ENCODE data around the gene PLXNA2. TPM values are rescaled to one million over a fixed set of nuclear protein-coding genes. Genes with fewer than 3 reads are reported as not detected.

PLXNA2 gene
- total and polyA plus RNA-seq, 9 donors, result 17.8 to 43.3 (median 35.1) TPM

GRCh38 chr1:208074353-208074752 is 169.8 kb downstream of the PLXNA2 start:
- Histone ChIP-seq H3K27me3 (ENCODE audit: control insufficient read depth, insufficient read depth, low read length) (no peaks in the 10 kb centered on the region), H3K27ac (ENCODE audit: low read length) (no peak overlapping the region), H3K4me3 (ENCODE audit: low read length) (no peak overlapping the region), H3K9me3 (replicated peaks; ENCODE audit: control insufficient read depth, low read depth, low read length) (no peaks in the 10 kb centered on the region), H3K4me1 (ENCODE audit: control insufficient read depth, insufficient read depth, low read length) (peaks cover 31% of the 10 kb centered on the region), H3K36me3 (ENCODE audit: control insufficient read depth, insufficient read depth, low read length) (peaks cover 49% of the 10 kb centered on the region)
- DNase-seq, result no peak
- 29% methylated on average over 4 of the region's 6 CpGs for WGBS (ENCODE audit: insufficient coverage)

GRCh38 chr1:208071435-208072031 is 172.7 kb downstream of the PLXNA2 start:
- Histone ChIP-seq H3K36me3 (ENCODE audit: control insufficient read depth, insufficient read depth, low read length) (peaks cover 45% of the 10 kb centered on the region), H3K4me1 (ENCODE audit: control insufficient read depth, insufficient read depth, low read length) (peaks cover 9% of the 10 kb centered on the region), H3K27ac (ENCODE audit: low read length) (no peak overlapping the region), H3K9me3 (replicated peaks; ENCODE audit: control insufficient read depth, low read depth, low read length) (no peaks in the 10 kb centered on the region), H3K27me3 (ENCODE audit: control insufficient read depth, insufficient read depth, low read length) (no peaks in the 10 kb centered on the region), H3K4me3 (ENCODE audit: low read length) (no peak overlapping the region)
- DNase-seq, result no peak
- WGBS (ENCODE audit: insufficient coverage), result no CpG with 5 or more reads among the region's 7 CpGs

DNA sequence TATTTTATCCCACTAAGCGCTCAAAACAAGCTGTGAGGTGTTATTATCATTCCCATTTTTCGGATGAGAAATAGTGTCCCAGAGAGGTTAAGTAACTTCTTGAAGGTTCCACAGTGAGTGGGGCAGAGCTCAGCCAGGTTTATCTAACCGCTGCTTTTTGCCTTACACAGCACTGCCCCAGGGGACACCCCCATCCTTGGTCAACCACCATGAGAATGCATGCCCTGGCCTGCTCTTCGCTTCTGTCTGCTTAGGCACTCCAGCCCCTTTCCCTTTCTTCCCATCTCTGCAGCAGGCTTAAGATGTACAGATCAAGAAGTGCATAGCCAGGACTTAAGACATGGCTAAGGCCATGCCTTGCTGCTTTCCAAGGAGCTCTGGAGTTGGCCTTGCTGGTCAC is 174.3 kb downstream of the PLXNA2 start:
- 89% methylated on average over 2 of the region's 4 CpGs for WGBS (ENCODE audit: insufficient coverage)
- DNase-seq, result no peak
- H3K4me1 ChIP-seq (ENCODE audit: control insufficient read depth, insufficient read depth, low read length), result peaks cover 11% of the 10 kb centered on the region

GRCh38 chr1:208069317-208069716 is 174.9 kb downstream of the PLXNA2 start:
- Histone ChIP-seq H3K27me3 (ENCODE audit: control insufficient read depth, insufficient read depth, low read length) (no peaks in the 10 kb centered on the region), H3K9me3 (replicated peaks; ENCODE audit: control insufficient read depth, low read depth, low read length) (no peaks in the 10 kb centered on the region), H3K4me3 (ENCODE audit: low read length) (no peak overlapping the region), H3K27ac (ENCODE audit: low read length) (no peak overlapping the region), H3K36me3 (ENCODE audit: control insufficient read depth, insufficient read depth, low read length) (peaks cover 38% of the 10 kb centered on the region), H3K4me1 (ENCODE audit: control insufficient read depth, insufficient read depth, low read length) (peaks cover 7% of the 10 kb centered on the region)
- 67% methylated on average over 8 of the region's 8 CpGs for WGBS (ENCODE audit: insufficient coverage)
- DNase-seq, result no peak

More for the DNA sequence above, 174.3 kb downstream of the PLXNA2 start:
- Histone ChIP-seq H3K27ac (ENCODE audit: low read length) (no peak overlapping the region), H3K4me3 (ENCODE audit: low read length) (no peak overlapping the region), H3K9me3 (replicated peaks; ENCODE audit: control insufficient read depth, low read depth, low read length) (no peaks in the 10 kb centered on the region), H3K36me3 (ENCODE audit: control insufficient read depth, insufficient read depth, low read length) (peaks cover 41% of the 10 kb centered on the region), H3K27me3 (ENCODE audit: control insufficient read depth, insufficient read depth, low read length) (no peaks in the 10 kb centered on the region)

DNA sequence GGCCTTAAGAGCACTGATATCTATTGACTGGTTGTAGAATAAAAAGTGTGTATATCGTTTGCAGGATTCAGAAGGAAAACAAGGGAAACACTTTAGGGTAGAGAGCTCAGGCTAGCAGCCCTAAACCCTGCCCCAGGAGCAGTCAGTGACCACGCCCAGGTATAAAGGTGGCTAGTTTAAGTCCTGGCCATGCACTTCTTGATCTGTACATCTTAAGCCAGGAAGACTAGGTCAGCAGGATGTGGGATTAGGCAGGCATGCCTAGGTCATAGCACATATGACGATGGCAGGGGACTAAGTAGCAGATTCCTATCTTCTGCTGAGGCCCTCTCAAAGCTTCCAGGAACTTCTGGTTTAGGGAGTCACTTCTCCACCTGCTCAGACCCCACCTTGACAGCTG is 175.3 kb downstream of the PLXNA2 start:
- Histone ChIP-seq H3K9me3 (replicated peaks; ENCODE audit: control insufficient read depth, low read depth, low read length) (no peaks in the 10 kb centered on the region), H3K36me3 (ENCODE audit: control insufficient read depth, insufficient read depth, low read length) (peaks cover 37% of the 10 kb centered on the region)
- 78% methylated on average over 3 of the region's 3 CpGs for WGBS (ENCODE audit: insufficient coverage)

GRCh38 chr1:208068407-208068806 is 175.8 kb downstream of the PLXNA2 start:
- peaks cover 37% of the 10 kb centered on the region for H3K36me3 ChIP-seq (ENCODE audit: control insufficient read depth, insufficient read depth, low read length)

More for the DNA sequence above, 175.3 kb downstream of the PLXNA2 start:
- DNase-seq, result no peak
- Histone ChIP-seq H3K27ac (ENCODE audit: low read length) (no peak overlapping the region), H3K27me3 (ENCODE audit: control insufficient read depth, insufficient read depth, low read length) (no peaks in the 10 kb centered on the region), H3K4me1 (ENCODE audit: control insufficient read depth, insufficient read depth, low read length) (peaks cover 4% of the 10 kb centered on the region), H3K4me3 (ENCODE audit: low read length) (no peak overlapping the region)

GRCh38 chr1:208066583-208066982 is 177.6 kb downstream of the PLXNA2 start:
- Histone ChIP-seq H3K9me3 (replicated peaks; ENCODE audit: control insufficient read depth, low read depth, low read length) (no peaks in the 10 kb centered on the region), H3K27me3 (ENCODE audit: control insufficient read depth, insufficient read depth, low read length) (no peaks in the 10 kb centered on the region), H3K36me3 (ENCODE audit: control insufficient read depth, insufficient read depth, low read length) (peaks cover 43% of the 10 kb centered on the region), H3K4me3 (ENCODE audit: low read length) (no peak overlapping the region), H3K4me1 (ENCODE audit: control insufficient read depth, insufficient read depth, low read length) (peaks cover 12% of the 10 kb centered on the region), H3K27ac (ENCODE audit: low read length) (no peak overlapping the region)
- DNase-seq, result no peak
- 86% methylated on average over 1 of the region's 1 CpG for WGBS (ENCODE audit: insufficient coverage)

More at GRCh38 chr1:208068407-208068806, 175.8 kb downstream of the PLXNA2 start:
- Histone ChIP-seq H3K9me3 (replicated peaks; ENCODE audit: control insufficient read depth, low read depth, low read length) (no peaks in the 10 kb centered on the region), H3K4me3 (ENCODE audit: low read length) (no peak overlapping the region), H3K27me3 (ENCODE audit: control insufficient read depth, insufficient read depth, low read length) (no peaks in the 10 kb centered on the region), H3K4me1 (ENCODE audit: control insufficient read depth, insufficient read depth, low read length) (peaks cover 6% of the 10 kb centered on the region), H3K27ac (ENCODE audit: low read length) (no peak overlapping the region)
- DNase-seq, result no peak
- WGBS (ENCODE audit: insufficient coverage), result 93% methylated on average over 2 of the region's 7 CpGs

GRCh38 chr1:208065862-208066261 is 178.3 kb downstream of the PLXNA2 start:
- Histone ChIP-seq H3K27ac (ENCODE audit: low read length) (no peak overlapping the region), H3K9me3 (replicated peaks; ENCODE audit: control insufficient read depth, low read depth, low read length) (no peaks in the 10 kb centered on the region), H3K27me3 (ENCODE audit: control insufficient read depth, insufficient read depth, low read length) (no peaks in the 10 kb centered on the region), H3K36me3 (ENCODE audit: control insufficient read depth, insufficient read depth, low read length) (peaks cover 42% of the 10 kb centered on the region), H3K4me3 (ENCODE audit: low read length) (no peak overlapping the region), H3K4me1 (ENCODE audit: control insufficient read depth, insufficient read depth, low read length) (peaks cover 12% of the 10 kb centered on the region)
- peak; percentile 77 for DNase-seq

GRCh38 chr1:208061632-208062031 is 182.6 kb downstream of the PLXNA2 start:
- Histone ChIP-seq H3K4me3 (ENCODE audit: low read length) (no peak overlapping the region), H3K9me3 (replicated peaks; ENCODE audit: control insufficient read depth, low read depth, low read length) (no peaks in the 10 kb centered on the region), H3K27ac (ENCODE audit: low read length) (no peak overlapping the region), H3K36me3 (ENCODE audit: control insufficient read depth, insufficient read depth, low read length) (peaks cover 61% of the 10 kb centered on the region), H3K27me3 (ENCODE audit: control insufficient read depth, insufficient read depth, low read length) (no peaks in the 10 kb centered on the region), H3K4me1 (ENCODE audit: control insufficient read depth, insufficient read depth, low read length) (peaks cover 18% of the 10 kb centered on the region)
- WGBS (ENCODE audit: insufficient coverage), result no CpG with 5 or more reads among the region's 3 CpGs
- peak; percentile 32 for DNase-seq

DNA sequence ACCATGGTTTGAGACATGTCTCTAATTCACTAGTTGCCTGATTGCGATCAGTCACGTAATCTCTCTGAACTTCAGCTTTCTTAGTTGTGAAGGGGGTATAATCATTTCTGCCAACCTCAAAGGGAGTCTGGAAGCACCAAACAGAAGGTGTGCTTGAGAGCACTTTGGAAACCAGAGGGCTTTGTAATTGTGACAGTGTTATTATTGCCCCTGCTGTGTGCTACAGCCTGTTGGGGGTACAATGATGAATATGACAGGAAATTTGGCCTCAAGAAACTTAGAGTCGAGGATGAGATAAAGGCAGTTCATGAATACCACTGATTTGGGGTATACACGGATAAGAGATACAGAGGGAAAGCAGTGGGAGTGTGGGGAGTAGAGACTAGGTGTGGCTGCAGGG is 183.1 kb downstream of the PLXNA2 start:
- 78% methylated on average over 4 of the region's 4 CpGs for WGBS (ENCODE audit: insufficient coverage)
- Histone ChIP-seq H3K27me3 (ENCODE audit: control insufficient read depth, insufficient read depth, low read length) (no peaks in the 10 kb centered on the region), H3K27ac (ENCODE audit: low read length) (no peak overlapping the region), H3K4me3 (ENCODE audit: low read length) (no peak overlapping the region), H3K4me1 (ENCODE audit: control insufficient read depth, insufficient read depth, low read length) (peaks cover 18% of the 10 kb centered on the region), H3K36me3 (ENCODE audit: control insufficient read depth, insufficient read depth, low read length) (peaks cover 62% of the 10 kb centered on the region), H3K9me3 (replicated peaks; ENCODE audit: control insufficient read depth, low read depth, low read length) (no peaks in the 10 kb centered on the region)
- no peak for DNase-seq

All from muscle of leg (tissue), 11 donors.